GM12878 (cell line): ENCODE results near the gene SPATA12. TPM values are rescaled to one million over a fixed set of nuclear protein-coding genes. Genes with fewer than 3 reads are reported as not detected.

Source experiments
- ATAC-seq: fragments of 200-7000 bp; cut with Tn5 transposase; 3 replicates; pipeline ENCODE4 v1.9.1; 2020; ENCODE audit warnings: mild to moderate bottlenecking, moderate library complexity
- BruUV-seq: library from RNA; stranded (reverse); fragments of 400-500 nt; replicated peaks from 2 replicates; lab custom pipeline; 2021; lab: Mats Ljungman, UMichigan
- CTCF ChIA-PET: fragments of 300-600 bp; sonication (Branson Sonifier 250); formaldehyde crosslinking; extraction: SDS; loops from one replicate; lab custom pipeline; 2021; ENCODE audit warnings: inconsistent platforms; lab: Yijun Ruan, JAX
- POLR2A ChIA-PET: fragments of 350-600 bp; formaldehyde crosslinking; extraction: SDS; loops from one replicate; lab custom pipeline; 2021; ENCODE audit warnings: inconsistent platforms; lab: Charles Lee
- RAD21 ChIA-PET: fragments of 300-600 bp; sonication (Branson Sonifier 250); formaldehyde crosslinking; loops from one replicate; lab custom pipeline; 2023; ENCODE audit warnings: antibody characterized with exemption; ENCODE audit not compliant: unreplicated experiment; lab: Charles Lee
- SMC1A ChIA-PET: fragments of 300-600 bp; sonication (Branson Sonifier 250); formaldehyde crosslinking; loops from one replicate; lab custom pipeline; 2023; ENCODE audit not compliant: unreplicated experiment, uncharacterized antibody; lab: Charles Lee
- DNase-seq: peaks from one replicate; pipeline ENCODE4 v3.0.0-alpha.2; 2011; ENCODE audit warnings: low read depth, low spot score
- FAIRE-seq: peaks from 3 replicates; lab custom pipeline; 2011; peaks lifted over from hg19 to GRCh38; lab: Jason Lieb, UNC
- H2AFZ ChIP-seq: 2 replicates; pipeline ENCODE4 v1.6.0; 2011; ENCODE audit warnings: low read depth, low read length, control low read depth; ENCODE audit not compliant: control insufficient read depth
- H3K27ac ChIP-seq: 2 replicates; pipeline ENCODE4 v1.5.1; 2011; ENCODE audit warnings: control low read depth; ENCODE audit not compliant: control insufficient read depth, insufficient read depth
- H3K27me3 ChIP-seq, 2 experiments: replicated peaks in 1 of 2; 2 replicates each; pipeline versions ENCODE4 v1.6.0 to v1.6.1; 2011; ENCODE audit warnings: low read length in 1 of 2; ENCODE audit not compliant: control insufficient read depth in 2 of 2, insufficient read depth in 2 of 2
- H3K36me3 ChIP-seq, 2 experiments: 2 replicates each; pipeline ENCODE4 v1.5.1; 2011; ENCODE audit warnings: low read length in 1 of 2; ENCODE audit not compliant: control insufficient read depth in 2 of 2, insufficient read depth in 2 of 2
- H3K4me1 ChIP-seq: 2 replicates; pipeline ENCODE4 v1.6.1; 2011; ENCODE audit warnings: mild to moderate bottlenecking, low read length, moderate library complexity, mixed read lengths; ENCODE audit not compliant: control insufficient read depth, insufficient read depth
- H3K4me2 ChIP-seq: 2 replicates; pipeline ENCODE4 v1.6.0; 2011; ENCODE audit warnings: control low read depth; ENCODE audit not compliant: control insufficient read depth, insufficient read depth
- H3K4me3 ChIP-seq: fragments of 200-600 bp; sonication (generic); 2 replicates; pipeline ENCODE4 v1.5.1; 2016
- H3K79me2 ChIP-seq: 2 replicates; pipeline ENCODE4 v1.6.0; 2011; ENCODE audit warnings: low read length; ENCODE audit not compliant: control insufficient read depth, insufficient read depth
- H3K9ac ChIP-seq: 2 replicates; pipeline ENCODE4 v1.8.0; 2011; ENCODE audit warnings: low read length, control low read depth, mixed read lengths; ENCODE audit not compliant: control insufficient read depth, insufficient read depth
- H3K9me3 ChIP-seq: replicated peaks from 3 replicates; pipeline ENCODE4 v1.5.1; 2011; ENCODE audit warnings: mild to moderate bottlenecking, low read length; ENCODE audit not compliant: control insufficient read depth, insufficient read depth
- H4K20me1 ChIP-seq: 2 replicates; pipeline ENCODE4 v1.6.0; 2011; ENCODE audit not compliant: control insufficient read depth, insufficient read depth
- ASH2L ChIP-seq: fragments of 300-600, 200-600 bp; sonication (generic); IDR thresholded peaks from 2 replicates; pipeline ENCODE4 v1.6.1; 2017; ENCODE audit warnings: low read depth, mild to moderate bottlenecking, borderline replicate concordance
- ATF2 ChIP-seq: IDR thresholded peaks from 2 replicates; pipeline ENCODE4 v1.6.1; 2012; ENCODE audit warnings: low read length, inconsistent platforms
- EZH2 ChIP-seq: IDR thresholded peaks from 2 replicates; pipeline ENCODE4 v1.6.1; 2012; ENCODE audit warnings: low read depth, mild to moderate bottlenecking, control low read depth, inconsistent platforms, low read length, borderline replicate concordance; ENCODE audit not compliant: control insufficient read depth
- POLR2AphosphoS5 ChIP-seq: IDR thresholded peaks from 2 replicates; pipeline ENCODE4 v1.6.1; 2011; ENCODE audit warnings: mild to moderate bottlenecking, low read length, inconsistent platforms
- PRDM15 ChIP-seq: fragments of 450-650 bp; formaldehyde crosslinking; IDR thresholded peaks from 2 replicates; pipeline ENCODE4 v1.4.0; 2020; ENCODE audit warnings: mild to moderate bottlenecking, moderate library complexity
- RFX5 ChIP-seq: IDR thresholded peaks from 2 replicates; pipeline ENCODE4 v1.6.1; 2011; ENCODE audit warnings: low read depth, low read length, improper control_type of control experiment
- SREBF1 ChIP-seq: IDR thresholded peaks from 2 replicates; pipeline ENCODE4 v1.6.1; 2012; ENCODE audit warnings: mild to moderate bottlenecking, low read length
- ZNF217 ChIP-seq: fragments of 450-650 bp; IDR thresholded peaks from 2 replicates; pipeline ENCODE4 v1.6.1; 2017; ENCODE audit warnings: antibody characterized with exemption, mild to moderate bottlenecking
- WGBS: methylation state at CpG from one replicate; pipeline ENCODE4 v1.1.6; 2016; ENCODE audit warnings: low lambda C conversion rate; ENCODE audit not compliant: insufficient replicate concordance, insufficient coverage; ENCODE audit errors: missing lambda C conversion rate; 5-methylcytosine and 5-hydroxymethylcytosine counted together
- in situ Hi-C: fragments of 300-500 bp; cut with MboI; formaldehyde crosslinking; loops from 9 replicates; pipeline ENCODE4 v1.14.3; 2018; ENCODE audit warnings: mixed read lengths
- intact Hi-C: fragments of 100-400 bp; cut with micrococcal nuclease; formaldehyde crosslinking; loops from one replicate; pipeline ENCODE4 v1.14.2; 2022; ENCODE audit not compliant: unreplicated experiment
- polyA plus RNA-seq, 11 experiments: library from polyadenylated mRNA; depleted of rRNA in 4 of 11; unstranded in 6 of 11; stranded (reverse) in 5 of 11; fragments of >200 nt; fragmentation: Nextera tagmentation in 4 of 11; fragmentation: Illumina TruSeq in 1 of 11; extraction: Ambion mirVana in 4 of 11; extraction: Trizol in 1 of 11; gene quantifications; 1 replicate in 1 of 11; 2 replicates in 10 of 11; pipeline versions ENCODE4 v1.2.1 to v1.2.3, GENCODE V29; 2011 to 2016; ENCODE audit warnings: inconsistent platforms in 2 of 11, missing spikeins in 2 of 11, low read depth in 1 of 11
- total RNA-seq, 4 experiments: library from RNA; depleted of rRNA in 3 of 4; stranded (reverse); fragments of >200 nt in 3 of 4; fragmentation: Illumina TruSeq in 1 of 4; extraction: Trizol in 1 of 4; gene quantifications; 2 replicates each; pipeline versions ENCODE4 v1.2.1 to v1.2.3, GENCODE V29; 2013 to 2021

SPATA12 gene
- total and polyA plus RNA-seq, 10 of the 15 experiments (the other 5 are each of a cell fraction or from before 2014, with no cell fraction given), result 0.03 to 0.69 (median 0.37) TPM

- no peaks in the 10 kb centered on the region for H3K36me3 ChIP-seq
- intact Hi-C loops, result loop anchor here (10.0 kb wide), 1 partner anchor 357 kb away; no protein-coding TSS in a partner anchor
- H3K4me1 ChIP-seq, result no peaks in the 10 kb centered on the region
- no peaks in the 10 kb centered on the region for H3K27me3 ChIP-seq
- WGBS, result 33% methylated on average over 7 of the region's 9 CpGs
- ChIA-PET SMC1A (interaction anchor here (0.5 to 1.3 kb wide), 2 partner anchors 15 to 100 kb away, joined by 3 to 4 read pairs; no protein-coding TSS in a partner anchor), POLR2A (interaction anchor here (0.7 kb wide), 1 partner anchor 14 kb away, joined by 3 read pairs; no protein-coding TSS in a partner anchor), RAD21 (no interaction called here), CTCF (interaction anchor here (0.9 to 1.3 kb wide), 3 partner anchors 9 to 74 kb away, joined by 3 to 4 read pairs (median 3); no protein-coding TSS in a partner anchor)
- TF ChIP-seq RFX5 (no peak), PRDM15 (no peak), EZH2 (no peak), ZNF217 (no peak), ATF2 (no peak), ASH2L (no peak), POLR2AphosphoS5 (no peak), SREBF1 (no peak)
- ATAC-seq (no peak), FAIRE-seq (no peak), DNase-seq (no peak)
- BruUV-seq, result no TSS peak
- no peak overlapping the region for H2AFZ ChIP-seq
- in situ Hi-C loops, result no loop called here
- H3K4me3 ChIP-seq, result no peak overlapping the region
- H3K9me3 ChIP-seq, result no peaks in the 10 kb centered on the region; the same call in 1 of the 3 replicates
- no peak overlapping the region for H3K27ac ChIP-seq
- H4K20me1 ChIP-seq, result no peaks in the 10 kb centered on the region
- no peaks in the 10 kb centered on the region for H3K79me2 ChIP-seq
- no peak overlapping the region for H3K9ac ChIP-seq
- H3K4me2 ChIP-seq, result no peak overlapping the region
These were observed 1.7 kb downstream of the SPATA12 start for GRCh38 chr3:57062101-57062631.
